GM20000 (cell line): ENCODE results near the gene CHL1.

Source experiments
- DNase-seq: peaks from one replicate; pipeline ENCODE4 v3.0.0; 2012; ENCODE audit warnings: low spot score
- TF ChIP-seq, protein P1 (sequence below): IDR thresholded peaks from 2 replicates; pipeline ENCODE4 v1.5.1; 2012; ENCODE audit warnings: mild to moderate bottlenecking, control low read depth; ENCODE audit errors: extremely low read depth, missing control alignments

The CHL1 gene

DNA sequence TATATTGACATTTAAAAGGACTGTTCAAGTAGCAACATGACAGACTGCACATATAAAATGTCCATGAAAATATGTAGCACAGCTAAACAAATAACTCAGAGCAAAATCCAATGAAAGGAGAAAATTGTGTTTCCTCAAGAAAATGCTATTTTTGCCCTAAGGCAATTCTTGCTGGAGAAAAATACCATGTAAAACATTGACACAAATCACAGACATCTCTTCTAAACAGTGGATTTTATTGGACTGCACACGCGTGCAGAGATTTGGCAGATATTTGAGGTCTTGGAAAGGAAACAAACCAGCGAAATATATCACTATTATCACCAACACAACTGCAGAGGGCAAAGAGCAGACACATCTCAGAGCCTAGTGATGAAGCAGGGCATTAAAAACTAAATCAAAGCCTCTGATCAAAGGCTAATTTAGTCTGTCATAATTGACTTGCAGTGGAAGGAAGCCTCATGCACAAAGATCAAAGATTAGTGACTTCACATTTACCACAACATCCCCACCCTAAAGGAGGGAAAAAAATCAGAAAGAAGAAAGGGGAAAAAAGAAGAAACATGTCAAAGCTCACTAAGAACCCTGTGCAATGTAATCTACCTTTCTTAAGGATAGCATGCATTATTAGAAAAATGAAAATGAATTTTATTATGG lies 52.4 kb downstream of the CHL1 start:
- TF ChIP-seq, protein P1, sequence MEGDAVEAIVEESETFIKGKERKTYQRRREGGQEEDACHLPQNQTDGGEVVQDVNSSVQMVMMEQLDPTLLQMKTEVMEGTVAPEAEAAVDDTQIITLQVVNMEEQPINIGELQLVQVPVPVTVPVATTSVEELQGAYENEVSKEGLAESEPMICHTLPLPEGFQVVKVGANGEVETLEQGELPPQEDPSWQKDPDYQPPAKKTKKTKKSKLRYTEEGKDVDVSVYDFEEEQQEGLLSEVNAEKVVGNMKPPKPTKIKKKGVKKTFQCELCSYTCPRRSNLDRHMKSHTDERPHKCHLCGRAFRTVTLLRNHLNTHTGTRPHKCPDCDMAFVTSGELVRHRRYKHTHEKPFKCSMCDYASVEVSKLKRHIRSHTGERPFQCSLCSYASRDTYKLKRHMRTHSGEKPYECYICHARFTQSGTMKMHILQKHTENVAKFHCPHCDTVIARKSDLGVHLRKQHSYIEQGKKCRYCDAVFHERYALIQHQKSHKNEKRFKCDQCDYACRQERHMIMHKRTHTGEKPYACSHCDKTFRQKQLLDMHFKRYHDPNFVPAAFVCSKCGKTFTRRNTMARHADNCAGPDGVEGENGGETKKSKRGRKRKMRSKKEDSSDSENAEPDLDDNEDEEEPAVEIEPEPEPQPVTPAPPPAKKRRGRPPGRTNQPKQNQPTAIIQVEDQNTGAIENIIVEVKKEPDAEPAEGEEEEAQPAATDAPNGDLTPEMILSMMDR = no peak
- DNase-seq = no peak

DNA sequence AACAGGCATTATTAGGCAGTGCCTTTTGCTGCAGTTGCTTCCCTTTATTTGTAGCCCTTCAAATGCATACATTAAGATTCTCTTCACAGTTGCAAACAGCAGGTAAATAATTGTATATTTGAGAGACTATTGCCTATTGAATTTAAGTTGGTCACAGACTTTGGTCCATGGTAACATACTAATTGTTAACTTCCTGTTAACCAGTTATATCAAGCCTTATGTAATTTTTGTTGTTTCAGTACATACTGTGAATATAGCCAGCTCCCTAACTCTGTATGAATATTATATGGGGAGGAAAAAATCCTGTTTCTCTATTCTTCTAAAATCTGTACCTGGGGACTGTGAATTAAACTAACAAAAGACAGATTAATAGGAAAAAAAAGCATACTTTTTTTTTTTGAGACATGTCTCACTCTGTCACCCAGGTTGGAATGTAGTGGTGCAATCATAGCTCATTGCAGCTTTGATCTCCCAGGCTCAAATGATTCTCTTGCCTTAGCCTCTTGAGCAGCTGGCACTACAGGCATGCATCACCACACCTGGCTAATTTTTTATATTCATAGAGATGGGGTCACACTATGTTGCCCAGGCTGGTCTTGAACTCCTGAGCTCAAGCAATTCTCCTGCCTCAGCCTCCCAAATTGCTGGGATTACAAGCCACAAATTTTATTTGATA lies 53.2 kb downstream of the CHL1 start:
- DNase-seq = no peak
- TF ChIP-seq, protein P1 = no peak

DNA sequence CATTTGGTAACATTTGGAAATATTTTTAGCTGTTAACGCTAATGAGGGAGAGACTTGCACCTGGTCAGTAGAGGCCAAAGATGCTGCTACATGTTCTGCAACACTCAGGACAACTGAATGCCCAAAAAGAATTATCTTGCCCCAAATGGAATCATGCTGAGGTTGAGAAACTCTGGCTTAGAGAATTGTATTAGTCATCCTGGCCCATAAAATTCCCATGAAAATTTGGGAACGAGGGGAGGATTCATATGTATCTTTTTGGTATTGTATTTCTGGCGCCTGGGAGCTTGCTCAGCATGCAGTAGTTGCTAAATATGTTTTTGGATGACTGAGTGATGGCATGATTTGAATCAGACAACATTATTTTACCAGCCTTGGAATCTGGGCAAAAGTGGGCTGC lies 59.9 kb downstream of the CHL1 start:
- DNase-seq = no peak
- TF ChIP-seq, protein P1 = no peak

DNA sequence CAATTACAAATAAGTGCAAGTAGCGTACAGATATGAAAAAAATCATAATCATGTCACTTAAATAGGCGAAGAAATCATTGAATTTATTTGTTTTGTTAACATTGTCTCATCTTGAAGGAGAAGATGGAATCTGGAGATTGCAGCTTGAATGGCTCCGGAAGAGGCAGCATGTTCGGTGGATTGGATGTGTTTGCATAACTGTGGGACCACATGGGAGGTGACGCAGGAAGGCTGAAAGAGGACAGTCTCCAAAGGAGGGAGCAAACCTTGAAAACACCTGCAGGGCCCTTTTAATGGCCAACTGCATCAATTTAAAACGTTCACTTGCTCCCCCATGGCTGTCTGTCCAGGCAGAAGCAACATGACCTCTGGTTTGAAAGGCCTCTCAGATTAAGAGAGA lies 61.3 kb downstream of the CHL1 start:
- DNase-seq = no peak
- TF ChIP-seq, protein P1 = no peak

DNA sequence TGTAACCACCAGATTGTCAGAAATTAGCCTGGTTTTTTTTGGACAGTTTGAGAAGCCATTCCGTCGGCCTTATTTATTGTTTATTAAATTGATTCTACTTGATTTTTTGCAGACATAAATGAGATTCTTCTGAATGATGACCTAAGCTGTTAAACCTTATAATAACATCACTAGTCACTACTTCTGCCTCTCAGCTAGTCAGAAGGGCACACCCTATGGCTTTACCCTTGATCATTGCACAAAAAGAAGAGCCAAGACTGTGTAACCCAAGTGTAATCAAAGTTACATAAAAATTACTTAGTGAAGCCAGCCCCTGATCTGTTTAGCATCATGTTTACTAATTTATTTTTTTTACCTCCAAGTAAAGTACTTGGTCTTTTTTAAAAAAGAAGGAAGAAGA lies 64.3 kb downstream of the CHL1 start:
- TF ChIP-seq, protein P1 = no peak
- no peak for DNase-seq

DNA sequence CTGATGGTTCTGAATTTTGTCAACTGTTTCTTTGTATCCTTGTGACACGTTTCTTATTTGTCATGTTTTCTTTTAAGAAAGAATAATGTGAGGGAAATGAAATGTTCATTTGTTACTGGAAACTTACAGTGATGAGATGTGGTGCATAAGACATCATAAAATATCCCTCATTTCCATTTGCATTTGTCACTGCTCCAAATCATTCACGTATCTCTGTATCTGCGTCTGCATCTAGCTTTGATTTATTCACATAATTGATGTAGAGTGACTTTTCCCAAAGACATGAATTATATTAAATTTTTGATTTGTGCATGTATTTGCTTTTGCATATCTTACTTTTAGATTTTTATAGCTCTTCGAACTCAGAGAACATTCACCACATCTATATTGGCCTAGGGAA lies 66.8 kb downstream of the CHL1 start:
- TF ChIP-seq, protein P1 = no peak
- DNase-seq = no peak

DNA sequence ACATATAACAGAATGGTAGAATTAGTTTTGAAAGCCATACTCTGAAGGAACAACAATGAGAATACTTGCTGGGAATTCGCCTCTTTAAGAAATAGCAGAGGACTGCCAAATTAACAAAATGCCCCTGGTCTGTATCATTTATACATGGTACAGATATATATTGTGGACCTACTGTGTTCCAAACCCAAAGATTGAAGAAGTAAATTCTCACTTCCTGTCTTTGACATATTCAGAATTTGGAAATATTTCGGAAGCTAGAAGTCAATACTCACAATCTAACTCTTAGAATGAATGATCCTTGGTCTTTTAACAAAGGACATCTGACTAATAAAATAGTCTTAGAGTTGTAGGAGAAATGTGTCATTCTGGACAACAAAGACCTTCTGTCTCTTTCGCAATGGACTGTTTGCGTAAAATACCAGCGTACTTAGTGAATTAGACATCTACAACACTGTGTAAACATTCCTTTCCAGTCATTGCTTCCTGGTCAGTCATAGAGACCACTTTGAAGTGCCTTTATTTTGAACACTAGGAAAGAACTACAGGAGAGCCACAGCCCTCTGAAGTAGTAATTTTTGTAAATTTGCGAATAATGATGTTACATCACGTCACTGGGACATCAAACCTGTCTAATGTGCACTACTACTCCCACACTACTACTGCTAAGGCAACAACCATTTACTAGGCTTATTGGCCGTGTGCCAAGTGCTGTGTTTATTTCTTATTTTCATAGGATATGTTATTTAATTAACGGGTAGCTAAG lies 68.0 kb downstream of the CHL1 start:
- TF ChIP-seq, protein P1 = no peak
- no peak for DNase-seq
